MV-4-11 (cell line): Measurements from ENCODE around the gene PPP1R9B.

Source experiments
- DNase-seq: peaks from one replicate; lab custom pipeline; 2025; lab: John Stamatoyannopoulos, UW

The PPP1R9B gene

DNA sequence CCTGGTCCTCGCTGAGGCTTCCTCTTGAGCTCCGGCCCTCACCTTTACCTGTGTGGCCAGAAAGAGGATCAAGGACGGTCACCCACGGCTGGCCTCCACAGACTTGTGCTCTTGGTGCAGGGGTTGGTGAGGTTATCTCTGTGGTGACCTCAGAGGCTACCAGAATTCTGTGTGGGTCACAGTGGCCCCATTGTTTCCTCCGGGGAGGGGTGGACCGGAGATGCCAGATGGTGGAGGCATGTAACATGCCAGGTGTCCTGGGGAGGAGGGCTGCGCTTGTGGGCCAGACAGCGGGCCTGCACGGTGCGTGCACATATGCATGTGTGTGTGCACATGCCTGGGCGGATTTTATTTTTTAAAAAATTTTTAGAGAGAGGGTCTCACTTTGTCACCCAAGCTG, 21.7 kb upstream of the PPP1R9B start:
- DNase-seq: no peak

DNA sequence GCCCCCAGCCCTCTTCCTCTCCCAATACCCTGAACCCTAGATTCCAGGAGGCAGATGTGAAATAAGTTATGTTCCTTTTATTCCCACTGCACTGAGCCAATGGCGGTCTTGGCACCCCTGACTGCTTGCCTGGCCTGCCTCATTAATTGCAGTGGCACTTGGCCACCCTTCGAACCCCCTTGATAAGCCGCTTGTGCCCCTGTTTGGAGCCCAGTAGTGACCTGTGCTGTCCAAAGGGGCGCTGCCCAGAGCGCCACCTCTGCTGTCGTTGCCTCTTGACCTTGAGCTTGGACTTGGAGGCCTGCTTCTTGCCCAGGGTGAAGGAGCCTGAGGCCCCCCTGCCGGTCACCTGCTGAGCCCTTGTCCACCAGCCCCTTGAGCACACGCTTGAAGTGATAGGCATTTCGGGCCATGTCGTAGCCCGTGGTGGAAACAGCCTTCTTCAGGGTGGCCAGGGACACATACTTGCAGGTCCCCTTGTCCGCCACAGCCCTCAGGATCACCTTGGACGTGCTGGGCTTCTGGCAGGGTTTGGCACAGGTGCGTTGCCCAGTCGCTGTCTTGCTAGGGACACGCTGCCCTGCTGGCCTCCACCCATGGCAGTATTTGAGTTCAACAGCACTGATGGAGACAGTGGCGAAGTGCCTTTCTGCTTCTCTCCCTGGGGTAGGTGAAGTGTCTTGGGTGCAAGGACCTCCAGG, 21.0 kb upstream of the PPP1R9B start:
- no peak for DNase-seq

DNA sequence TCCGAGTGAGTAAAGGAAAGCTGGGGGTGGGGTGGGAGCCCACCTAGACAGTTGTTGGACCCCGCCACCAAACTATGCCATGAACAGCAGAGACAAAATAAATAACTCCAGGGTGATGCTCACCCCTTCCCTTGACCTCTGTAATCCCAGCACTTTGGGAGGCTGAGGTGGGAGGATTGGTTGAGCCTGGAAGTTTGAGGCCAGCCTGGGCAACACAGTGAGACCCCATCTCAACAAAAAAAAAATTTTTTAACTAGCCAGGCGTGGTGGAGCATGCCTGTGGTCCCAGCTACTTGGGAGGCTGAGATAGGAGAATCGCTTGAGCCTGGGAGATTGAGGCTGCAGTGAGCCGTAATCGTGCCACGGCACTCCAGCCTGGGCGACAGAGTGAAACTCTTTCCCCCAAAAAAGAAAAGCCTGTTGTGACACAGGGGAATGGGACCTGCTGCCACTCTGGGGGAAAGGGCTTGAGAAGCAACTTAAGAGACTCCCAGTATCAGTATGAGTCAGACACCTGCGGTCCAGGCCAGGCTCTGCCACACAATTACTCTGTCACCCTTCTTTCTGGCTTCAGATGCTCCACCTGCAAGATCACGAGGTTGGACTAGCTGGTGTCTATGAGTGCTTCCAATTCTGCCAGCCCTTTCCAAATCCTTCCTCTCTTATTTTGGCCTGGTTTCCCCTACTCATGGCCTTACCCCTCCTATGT, 20.3 kb upstream of the PPP1R9B start:
- DNase-seq: peak; percentile 28

DNA sequence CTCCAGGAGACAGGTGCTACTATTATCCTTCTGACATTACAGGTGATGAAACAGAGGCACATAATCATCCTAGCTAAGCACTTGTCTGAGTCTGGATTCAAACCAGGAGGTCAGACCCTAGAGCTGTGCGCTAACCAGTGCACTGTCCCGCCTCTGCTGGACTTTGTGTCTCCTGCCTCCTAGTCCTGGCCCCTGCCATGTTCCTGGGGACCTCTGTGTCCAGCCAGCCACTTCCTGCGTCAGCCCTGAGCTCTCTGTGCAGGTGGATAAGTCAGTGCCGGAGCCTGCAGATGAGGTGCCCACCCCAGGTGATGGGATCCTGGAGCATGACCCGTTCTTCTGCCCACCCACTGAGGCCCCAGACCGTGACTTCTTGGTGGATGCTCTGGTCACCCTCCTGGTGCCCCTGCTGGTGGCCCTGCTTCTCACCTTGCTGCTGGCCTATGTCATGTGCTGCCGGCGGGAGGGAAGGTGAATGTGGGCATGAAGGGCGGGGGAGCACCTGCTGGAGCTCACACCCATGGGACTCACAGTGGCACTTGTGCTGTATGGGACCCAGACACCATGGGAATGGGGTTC, 19.5 kb upstream of the PPP1R9B start:
- no peak for DNase-seq

DNA sequence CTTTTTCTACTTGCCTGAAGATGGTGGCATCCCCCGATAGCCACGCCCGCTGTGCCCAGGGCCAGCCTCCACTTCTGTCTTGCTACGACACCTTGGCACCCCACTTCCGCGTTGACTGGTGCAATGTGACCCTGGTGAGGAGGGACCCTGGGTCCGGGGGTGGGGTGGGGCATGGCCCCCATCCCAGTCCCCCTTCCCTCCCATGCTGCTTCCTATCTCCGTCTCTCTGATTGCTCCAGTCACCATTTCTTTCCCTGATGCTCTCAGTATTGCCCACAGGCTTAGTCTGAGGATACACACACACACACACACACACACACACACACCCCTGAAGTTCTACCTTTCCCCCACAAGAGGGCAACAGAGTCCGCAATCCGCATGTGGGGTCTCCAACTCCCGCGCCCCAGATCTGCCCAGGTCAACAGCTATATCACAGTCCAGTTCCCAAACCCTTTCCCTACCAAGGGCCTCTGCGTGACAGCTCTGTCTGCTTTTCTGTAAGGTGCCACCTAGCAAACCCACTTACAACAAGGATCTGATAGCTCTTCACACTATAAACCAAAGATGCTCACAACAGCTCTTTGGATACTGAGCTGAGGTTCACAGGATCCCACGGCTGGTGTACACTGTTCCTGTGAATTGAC, 18.8 kb upstream of the PPP1R9B start:
- peak; percentile 42 for DNase-seq

DNA sequence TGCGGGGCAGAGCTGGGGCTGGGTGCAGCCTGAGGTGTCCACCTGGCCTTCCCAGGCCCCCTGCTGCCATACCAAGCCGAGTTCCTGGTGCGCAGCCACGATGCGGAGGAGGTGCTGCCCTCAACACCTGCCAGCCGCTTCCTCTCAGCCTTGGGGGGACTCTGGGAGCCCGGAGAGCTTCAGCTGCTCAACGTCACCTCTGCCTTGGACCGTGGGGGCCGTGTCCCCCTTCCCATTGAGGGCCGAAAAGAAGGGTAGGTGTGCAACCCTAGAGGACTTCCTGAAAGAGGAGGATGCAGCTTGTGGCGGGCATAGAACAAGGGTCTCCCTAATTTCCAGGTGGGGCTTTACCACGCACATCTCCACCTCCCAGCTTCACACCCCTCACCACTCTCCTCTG, 17.8 kb upstream of the PPP1R9B start:
- DNase-seq: no peak

DNA sequence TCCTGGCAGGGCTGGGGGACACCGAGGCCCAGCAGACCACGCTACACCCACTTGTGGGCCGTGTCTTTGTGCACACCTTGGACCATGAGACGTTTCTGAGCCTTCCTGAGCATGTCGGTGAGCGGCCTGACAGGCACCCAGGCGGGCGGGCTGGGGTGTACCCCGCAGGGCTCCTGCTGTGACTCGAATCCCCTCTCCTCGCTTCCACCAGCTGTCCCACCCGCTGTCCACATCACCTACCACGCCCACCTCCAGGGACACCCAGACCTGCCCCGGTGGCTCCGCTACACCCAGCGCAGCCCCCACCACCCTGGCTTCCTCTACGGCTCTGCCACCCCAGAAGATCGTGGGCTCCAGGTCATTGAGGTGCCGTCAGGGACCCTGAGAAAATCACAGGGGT, 16.9 kb upstream of the PPP1R9B start:
- DNase-seq: no peak

DNA sequence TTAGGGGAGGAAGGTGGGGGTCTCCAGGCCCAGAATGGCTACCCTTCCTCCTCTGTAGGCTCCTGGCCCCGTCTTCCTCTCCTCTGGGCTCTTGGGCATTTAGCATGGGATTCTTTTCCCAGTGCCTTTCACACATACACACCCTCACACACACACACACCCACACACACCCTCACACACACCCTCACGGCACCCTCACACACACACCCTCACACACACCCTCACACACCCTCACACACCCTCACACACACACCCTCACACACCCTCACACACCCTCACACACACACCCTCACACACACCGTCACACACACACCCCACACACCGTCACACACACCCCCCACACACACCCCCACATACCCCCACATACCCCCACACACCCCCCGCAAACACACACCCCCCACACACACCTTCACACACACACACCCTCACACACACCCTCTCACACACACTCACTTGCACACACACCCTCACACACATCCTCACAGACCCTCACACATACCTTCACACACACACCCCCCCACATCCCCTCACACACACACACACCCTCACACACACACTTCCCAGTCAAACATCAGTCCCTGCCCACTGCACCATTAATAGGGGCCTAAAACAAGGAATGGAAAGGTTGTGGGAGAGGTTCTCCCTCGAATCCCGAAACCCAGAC, 16.2 kb upstream of the PPP1R9B start:
- no peak for DNase-seq

DNA sequence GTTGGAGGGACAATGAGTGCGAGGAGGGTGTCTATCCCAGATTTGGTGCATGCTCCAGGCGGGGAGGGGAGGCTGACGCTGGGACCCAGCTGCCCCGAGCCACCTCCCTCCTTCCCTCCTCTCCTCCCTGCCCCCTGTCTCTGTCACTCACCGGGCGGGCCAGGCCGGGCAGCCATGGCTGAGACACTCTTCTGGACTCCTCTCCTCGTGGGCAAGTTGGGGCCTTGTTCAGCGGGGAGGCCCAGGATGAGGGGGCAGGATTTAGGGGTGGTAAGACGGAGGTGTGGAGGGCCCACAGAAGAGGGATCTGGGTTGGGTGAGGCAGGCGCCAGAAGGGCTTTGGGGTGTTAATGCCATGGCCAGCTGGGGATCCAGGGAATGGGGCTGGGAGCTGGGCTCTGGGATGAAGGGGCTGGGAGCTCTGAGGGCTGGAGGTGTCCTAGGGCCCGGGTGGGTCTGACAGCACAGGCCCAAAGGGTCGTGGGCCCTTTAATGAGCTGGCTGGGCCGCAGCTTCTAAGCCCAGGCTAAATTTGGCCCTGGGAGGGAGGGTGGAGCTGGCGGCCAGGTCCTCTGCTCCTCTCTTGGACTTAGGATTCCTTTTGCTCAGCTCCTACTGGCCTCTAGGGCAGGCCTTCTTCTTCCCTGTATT, 15.5 kb upstream of the PPP1R9B start, which contains the start of gene SGCA:
Gene SGCA, plus strand, starts transcription at position 139 of the 651 bp plus-strand sequence. Its CDS starts 36 bp downstream, at position 175.
- no peak for DNase-seq

DNA sequence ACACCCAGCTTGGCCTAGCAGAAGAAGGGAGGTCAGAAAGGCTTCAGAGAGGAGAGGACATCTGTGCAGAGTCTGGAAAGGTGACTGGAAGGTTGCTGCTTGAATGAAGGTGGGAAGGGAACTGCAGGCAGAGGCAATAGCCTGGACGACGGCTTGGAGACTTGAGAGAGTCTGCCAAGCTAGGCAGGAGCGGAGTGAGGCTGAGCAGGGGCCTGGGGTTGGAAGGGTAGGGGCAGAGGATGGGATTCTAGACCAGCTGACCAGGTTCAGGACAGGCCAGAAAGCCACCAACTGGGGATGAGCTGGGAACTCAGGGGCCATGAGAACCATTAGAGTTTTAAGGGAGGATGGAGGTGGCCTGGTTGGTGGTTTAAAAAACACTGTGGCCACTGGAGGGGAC, 15.0 kb upstream of the PPP1R9B start:
- DNase-seq: no peak

DNA sequence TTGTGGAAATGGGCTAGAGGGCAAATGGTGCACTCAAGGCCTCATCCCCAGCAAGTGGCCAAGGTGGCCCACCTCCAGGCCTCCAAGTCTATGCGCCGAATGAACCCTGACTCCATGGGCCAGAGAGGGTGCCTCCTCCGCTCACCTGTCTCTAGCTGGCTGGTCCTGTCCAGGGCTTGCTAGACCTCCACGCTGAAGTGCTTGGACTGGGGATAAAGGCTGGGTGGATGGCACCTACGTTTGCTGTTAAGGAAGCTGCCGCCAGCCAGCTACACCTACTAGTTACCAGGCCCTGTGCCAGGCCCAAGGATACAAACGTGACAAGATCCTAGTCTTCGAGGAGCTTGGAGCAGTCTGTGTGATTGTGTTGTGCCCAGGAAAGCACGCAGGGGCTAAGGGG, 14.6 kb upstream of the PPP1R9B start:
- DNase-seq: no peak

DNA sequence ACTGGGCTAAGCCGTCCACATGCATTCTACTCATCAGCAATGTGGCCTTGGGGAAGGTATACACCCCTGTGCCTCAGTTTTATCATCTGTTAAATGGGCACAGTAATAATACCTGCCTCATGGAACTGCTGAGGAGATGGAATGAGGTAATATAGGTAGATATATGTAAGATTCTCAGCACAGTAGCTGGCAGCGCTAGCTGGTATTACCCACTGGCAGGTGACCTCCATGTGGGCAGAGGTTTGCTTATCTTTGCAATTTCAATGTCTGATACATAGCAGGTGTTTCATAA, 14.2 kb upstream of the PPP1R9B start:
- DNase-seq: no peak

DNA sequence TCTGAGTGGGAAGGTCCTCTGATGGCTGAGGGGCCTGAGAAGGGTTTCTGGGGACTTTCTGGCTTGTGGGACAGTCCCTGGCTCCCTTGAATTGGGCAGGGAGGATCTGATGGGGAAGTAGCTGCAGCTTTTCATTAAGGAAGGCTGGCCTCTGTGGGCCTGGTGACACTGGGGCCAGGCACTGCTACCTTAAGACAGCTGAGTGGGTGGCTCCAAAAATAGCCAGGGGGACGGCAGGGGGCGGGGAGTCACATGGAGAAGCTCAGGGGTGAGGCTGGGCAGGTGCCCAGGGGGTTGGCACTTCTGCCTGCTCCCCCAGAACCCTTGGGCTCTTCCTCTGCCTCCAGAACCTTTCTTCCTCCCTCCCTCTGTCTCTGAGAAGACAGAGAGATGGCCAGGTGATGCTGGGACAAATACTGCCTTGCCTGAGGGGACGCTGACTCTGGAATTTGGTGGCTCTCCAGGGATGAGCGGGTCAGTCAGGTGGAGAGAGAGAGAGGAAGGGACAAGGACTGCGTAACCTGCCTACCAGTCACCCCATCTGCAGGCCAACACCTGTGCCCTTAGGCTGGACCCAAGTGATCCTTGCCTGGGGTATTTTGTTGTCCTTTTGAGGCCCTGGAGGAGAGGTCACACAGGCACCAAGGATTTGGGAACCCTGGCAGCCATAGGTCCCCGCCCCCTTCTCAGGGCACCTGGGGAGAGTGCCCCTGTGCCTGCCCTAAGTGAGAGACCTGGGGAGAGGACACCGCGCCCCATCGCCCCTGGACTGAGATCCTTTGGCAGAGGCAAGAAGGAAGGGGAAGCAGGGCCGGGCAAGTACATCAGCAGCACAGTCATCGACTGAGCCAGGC, 13.6 kb upstream of the PPP1R9B start:
- DNase-seq: peak; percentile 16

DNA sequence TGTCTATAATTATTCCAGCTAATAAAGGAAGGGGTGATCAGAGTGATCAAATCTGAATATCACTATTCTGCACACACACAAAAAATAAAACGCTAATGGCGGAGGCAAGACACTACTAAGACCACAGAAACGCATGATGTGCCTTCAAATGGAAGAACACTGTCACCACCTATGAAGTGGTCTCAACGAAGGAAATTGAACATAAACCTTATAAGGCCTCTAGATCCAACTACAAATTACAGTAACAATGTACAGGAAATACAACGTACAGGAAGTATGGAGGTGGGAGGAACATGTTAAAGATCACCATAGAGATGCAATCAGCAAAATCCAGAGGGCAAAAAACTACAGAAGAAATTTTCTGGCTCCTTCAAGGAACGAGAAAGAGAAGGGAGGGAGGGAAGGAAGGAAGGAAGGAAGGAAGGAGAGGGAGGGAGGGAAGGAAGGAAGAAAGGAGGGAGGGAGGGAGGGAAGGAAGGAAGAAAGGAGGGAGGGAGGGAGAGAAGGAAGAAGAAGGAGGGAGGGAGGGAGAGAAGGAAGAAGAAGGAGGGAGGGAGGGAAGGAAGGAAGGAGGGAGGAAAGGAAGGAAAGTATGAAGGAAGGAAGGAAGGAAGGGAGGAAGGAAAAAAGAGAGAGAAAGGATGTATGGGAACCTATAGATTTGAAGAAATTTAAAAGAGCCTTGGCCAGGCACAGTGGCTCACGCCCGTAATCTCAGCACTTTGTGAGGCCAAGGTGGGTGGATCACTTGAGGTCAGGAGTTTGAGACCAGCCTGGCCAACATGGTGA, 12.2 kb upstream of the PPP1R9B start:
- no peak for DNase-seq

DNA sequence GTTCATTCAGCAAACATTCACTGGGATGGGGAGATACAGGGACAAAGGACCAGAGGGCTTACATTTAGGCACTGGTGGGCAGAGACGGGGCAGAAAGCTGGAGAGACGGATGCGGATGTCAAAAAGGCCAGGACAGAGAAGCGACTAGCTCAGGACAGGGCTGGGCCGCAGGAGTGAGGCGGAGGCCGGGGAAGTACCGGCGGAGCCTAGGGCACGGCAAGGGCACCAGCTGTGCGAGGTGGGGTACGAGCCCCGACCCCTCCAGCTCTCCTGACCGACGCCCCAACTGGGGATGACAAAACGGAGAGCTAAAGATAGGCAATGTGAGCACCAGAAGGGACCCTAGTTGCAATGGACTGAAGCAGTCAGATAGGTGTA, 11.4 kb upstream of the PPP1R9B start:
- DNase-seq: no peak

DNA sequence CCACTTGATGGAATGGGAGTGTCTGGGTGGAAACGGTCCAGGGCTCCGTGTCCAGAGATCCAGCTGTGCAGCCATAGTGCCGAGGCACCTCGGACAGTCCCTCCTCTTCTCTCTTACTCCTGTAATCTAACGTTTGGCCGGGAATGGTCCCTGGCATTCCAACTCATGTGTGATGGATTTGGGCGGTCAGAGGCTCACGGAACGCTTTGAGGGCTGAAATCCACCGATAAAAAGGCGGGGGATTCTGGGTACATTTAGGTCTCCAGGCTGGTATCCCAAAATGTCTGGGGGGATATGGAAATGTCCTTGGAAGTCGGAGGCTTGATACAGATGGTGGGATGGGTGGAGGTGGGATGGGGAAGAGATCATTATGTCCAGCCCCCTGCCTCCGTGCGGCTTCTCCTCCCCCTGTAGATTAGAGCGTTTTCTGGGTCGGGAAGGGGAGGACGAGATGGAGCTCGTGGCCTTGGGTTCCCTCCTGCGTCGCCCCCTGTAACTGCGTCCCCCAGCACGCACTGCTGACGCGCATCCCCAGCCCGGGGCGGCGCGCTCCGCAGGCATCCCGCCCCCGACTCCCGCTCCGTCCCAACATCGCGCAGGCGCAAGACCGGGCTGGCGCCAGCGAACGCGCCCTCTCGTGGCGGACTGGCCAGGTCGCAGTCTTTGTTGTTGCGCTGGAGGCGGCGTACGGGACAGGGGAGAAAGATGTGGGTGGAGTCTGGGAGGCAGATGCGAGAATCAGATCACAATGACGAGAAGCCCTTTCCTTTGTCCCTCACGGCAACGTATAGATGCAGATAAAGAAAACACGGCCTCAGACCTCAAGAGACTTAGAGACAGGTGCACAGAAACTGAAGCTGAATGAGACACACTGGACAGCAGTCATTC, 10.8 kb upstream of the PPP1R9B start:
- DNase-seq: peak; percentile 74

DNA sequence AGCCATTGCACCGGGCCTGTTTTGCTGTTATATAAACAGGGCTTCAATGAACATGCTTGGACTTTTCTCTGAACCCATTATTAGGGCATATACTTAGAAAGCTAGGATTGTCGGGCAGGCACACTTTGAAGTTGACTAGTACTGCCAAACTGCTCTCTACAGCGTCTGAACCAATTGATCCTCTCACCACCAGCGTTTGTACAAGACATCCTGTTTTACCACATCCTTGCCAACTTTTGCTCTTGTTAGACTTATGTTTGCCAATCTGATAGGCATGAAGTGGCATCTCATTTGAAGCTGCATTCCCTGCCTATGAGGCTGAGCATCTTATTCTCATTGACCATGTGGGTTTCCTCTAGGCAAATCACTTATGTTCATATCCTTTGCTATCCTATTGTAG, 7.4 kb upstream of the PPP1R9B start:
- DNase-seq: no peak

DNA sequence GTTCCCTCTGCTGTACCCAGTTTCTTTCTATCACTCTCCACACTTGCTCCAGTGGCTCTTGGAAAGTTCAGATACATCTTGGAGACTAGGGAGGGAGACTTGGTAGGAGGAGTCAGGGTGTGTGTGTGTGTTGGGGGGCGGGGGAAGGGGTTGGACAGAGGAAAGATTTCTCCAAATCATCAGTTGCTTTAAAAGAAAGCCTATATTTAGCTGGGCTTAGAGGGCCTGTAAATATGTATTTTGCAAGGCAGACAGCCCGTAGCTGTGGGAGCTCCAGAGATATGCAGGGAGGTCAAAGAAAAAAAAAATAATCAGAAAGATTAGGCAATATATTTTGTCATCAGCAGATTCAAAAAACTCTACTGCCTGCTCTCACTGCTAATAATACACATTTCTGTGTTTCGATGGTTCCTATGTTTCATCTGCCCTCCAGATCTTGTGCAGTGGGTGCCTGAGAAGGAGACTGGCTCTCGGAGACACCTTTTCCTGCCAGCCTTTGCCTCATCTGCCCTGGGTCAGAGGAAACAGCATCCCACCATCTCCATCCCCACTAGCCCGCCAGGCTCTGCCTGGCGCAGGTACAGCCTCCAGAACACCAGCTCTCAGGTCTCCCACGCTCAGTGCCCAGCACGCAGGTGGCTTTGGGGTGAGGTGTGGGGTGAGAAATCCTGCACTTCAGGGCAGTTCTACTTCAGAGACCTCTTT, 4.8 kb upstream of the PPP1R9B start:
- DNase-seq: peak; percentile 81

DNA sequence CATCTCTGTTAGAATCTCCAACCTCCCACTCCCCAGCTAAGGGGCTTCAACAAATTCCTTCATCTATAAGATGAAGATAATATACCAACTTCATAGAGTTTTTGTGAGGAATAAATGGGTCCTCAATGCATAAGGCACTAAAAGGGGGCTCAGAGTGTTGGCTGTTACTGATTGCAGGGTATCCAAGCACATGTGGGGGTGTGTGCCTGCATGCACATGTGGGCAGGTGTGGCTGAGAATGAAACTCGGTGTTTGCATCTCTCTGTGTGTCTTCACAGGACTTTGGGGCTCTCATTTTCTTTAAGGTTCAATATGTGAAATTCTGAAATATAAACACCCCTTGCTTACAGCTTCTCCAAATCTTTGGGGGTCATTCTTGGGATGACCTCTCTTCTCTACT, 4.1 kb upstream of the PPP1R9B start:
- no peak for DNase-seq
